Uterus (tissue), 4 donors: ENCODE results near the gene TOX2. TPM values are rescaled to one million over a fixed set of nuclear protein-coding genes. Genes with fewer than 3 reads are reported as not detected.

Experiments used
- DNase-seq, 2 donors: peaks; one replicate each; pipeline ENCODE4 v3.0.0-alpha.2; 2019 to 2020
- H3K27ac ChIP-seq, 2 donors: fragments of 200-600 bp; sonication (generic); 1 replicate in 1 of 2; 2 replicates in 1 of 2; pipeline ENCODE4 v1.5.1; 2016 to 2018
- H3K27me3 ChIP-seq, 2 donors: fragments of 200-600 bp; sonication (generic); one replicate each; pipeline ENCODE4 v1.5.1; 2018 to 2019; ENCODE audit warnings: control low read depth in 1 of 2
- H3K36me3 ChIP-seq, 2 donors: fragments of 200-600 bp; sonication (generic); one replicate each; pipeline ENCODE4 v1.5.1; 2019; ENCODE audit warnings: control low read depth in 1 of 2
- H3K4me1 ChIP-seq, 2 donors: fragments of 200-600 bp; sonication (generic); one replicate each; pipeline ENCODE4 v1.5.1; 2018 to 2019; ENCODE audit warnings: control low read depth in 1 of 2
- H3K4me3 ChIP-seq, 2 donors: fragments of 200-600 bp; sonication (generic); 1 replicate in 1 of 2; 2 replicates in 1 of 2; pipeline ENCODE4 v1.5.1; 2018 to 2019; ENCODE audit warnings: mild to moderate bottlenecking in 1 of 2
- H3K9me3 ChIP-seq, 2 donors: fragments of 200-600 bp; sonication (generic); one replicate each; pipeline ENCODE4 v1.5.1; 2019; ENCODE audit warnings: control low read depth in 1 of 2
- POLR2A ChIP-seq, 2 donors: fragments of 450-650 bp; IDR thresholded peaks; one replicate each; pipeline ENCODE4 v1.6.1; 2016; ENCODE audit warnings: antibody characterized with exemption in 2 of 2, mild to moderate bottlenecking in 1 of 2, moderate library complexity in 1 of 2
- intact Hi-C: fragments of 100-400 bp; cut with DNase I; formaldehyde crosslinking; loops from one replicate; pipeline ENCODE4 v1.15.1; 2023; ENCODE audit warnings: low total_unique reads
- total RNA-seq, 4 donors: library from RNA; depleted of rRNA in 3 of 4; stranded (reverse); fragments of >200 nt in 3 of 4; gene quantifications; one replicate each; pipeline versions ENCODE4 v1.1.0 to v1.2.4, GENCODE V29; 2014 to 2023
- TF ChIP-seq, protein P1 (sequence below), 4 experiments: fragments of 200-600 bp in 2 of 4; fragments of 450-650 bp in 2 of 4; sonication (generic) in 2 of 4; IDR thresholded peaks; one replicate each; pipeline ENCODE4 v1.5.1; 2016 to 2019; ENCODE audit warnings: antibody characterized with exemption in 4 of 4, mild to moderate bottlenecking in 2 of 4, moderate library complexity in 1 of 4
- donor health status: DM: yes; HTN: yes; CAD: no.

Gene TOX2
- total RNA-seq, 4 donors from 2014 or later, result 0.26 to 4.8 (median 0.28) TPM; not detected in 1

DNA sequence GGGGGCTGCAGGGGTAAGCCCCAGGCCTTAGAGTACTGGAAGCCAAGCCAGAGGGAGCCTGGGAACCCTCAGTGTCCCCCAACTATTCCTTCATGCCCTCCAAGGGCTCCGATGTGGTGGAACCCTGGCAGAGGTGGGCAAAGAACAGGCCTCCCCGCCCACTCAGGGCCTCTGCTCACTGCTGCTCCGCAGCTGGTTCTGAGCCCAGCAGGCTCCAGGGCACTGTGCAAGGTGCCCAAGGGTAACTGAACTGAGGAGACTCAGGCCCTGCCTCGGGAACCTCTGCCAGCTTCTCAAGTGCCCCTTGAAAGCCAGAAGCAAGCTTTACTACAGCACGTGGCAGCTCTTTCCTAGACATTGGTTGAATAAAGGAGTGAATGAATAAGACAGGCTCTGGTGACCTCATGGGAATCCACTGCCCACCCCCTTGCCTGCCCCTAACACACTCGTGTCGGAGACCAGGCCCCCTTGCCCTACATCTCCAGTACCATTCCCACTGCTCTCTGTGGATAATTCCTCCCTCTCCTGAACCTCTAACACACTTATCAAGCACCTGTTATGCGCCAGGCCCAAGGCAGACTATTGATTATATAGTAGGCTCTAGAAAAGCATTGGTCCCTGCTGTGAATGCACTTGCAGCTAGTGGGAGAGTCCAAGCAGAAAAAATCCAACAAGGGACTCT is 55.0 kb downstream of the TOX2 start:
- no peaks in the 10 kb centered on the region for H3K4me1 ChIP-seq
- no peaks in the 10 kb centered on the region for H3K9me3 ChIP-seq
- H3K36me3 ChIP-seq, result no peaks in the 10 kb centered on the region
- no peak overlapping the region for H3K27ac ChIP-seq
- TF ChIP-seq, protein P1, sequence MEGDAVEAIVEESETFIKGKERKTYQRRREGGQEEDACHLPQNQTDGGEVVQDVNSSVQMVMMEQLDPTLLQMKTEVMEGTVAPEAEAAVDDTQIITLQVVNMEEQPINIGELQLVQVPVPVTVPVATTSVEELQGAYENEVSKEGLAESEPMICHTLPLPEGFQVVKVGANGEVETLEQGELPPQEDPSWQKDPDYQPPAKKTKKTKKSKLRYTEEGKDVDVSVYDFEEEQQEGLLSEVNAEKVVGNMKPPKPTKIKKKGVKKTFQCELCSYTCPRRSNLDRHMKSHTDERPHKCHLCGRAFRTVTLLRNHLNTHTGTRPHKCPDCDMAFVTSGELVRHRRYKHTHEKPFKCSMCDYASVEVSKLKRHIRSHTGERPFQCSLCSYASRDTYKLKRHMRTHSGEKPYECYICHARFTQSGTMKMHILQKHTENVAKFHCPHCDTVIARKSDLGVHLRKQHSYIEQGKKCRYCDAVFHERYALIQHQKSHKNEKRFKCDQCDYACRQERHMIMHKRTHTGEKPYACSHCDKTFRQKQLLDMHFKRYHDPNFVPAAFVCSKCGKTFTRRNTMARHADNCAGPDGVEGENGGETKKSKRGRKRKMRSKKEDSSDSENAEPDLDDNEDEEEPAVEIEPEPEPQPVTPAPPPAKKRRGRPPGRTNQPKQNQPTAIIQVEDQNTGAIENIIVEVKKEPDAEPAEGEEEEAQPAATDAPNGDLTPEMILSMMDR (IDR thresholded peaks at IDR 0.05), result no peak
- no peak for TF ChIP-seq POLR2A (IDR thresholded peaks at IDR 0.05)
- H3K27me3 ChIP-seq, result no peaks in the 10 kb centered on the region
- H3K4me3 ChIP-seq, result no peak overlapping the region
- no peak for DNase-seq
- intact Hi-C loops, result no loop called here

DNA sequence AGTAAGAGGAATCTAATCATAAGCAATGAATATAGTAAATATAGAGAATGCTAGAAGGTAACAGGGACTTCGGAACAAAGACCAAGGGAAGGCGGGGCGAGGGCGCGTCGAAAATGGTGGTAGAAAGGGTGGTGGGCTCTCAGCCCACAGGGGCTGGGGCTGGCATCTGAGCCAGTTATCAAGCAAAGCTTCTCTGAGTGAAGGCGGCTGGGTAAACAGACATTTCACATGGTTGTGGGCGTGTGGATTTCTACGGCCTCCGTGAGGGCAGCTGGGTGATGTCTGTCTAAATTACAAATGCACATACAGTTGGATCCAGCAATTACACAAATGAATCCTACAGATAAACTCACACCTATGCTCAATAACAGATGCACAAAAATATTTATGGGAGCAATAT is 56.6 kb downstream of the TOX2 start:
- Histone ChIP-seq H3K4me1 (no peaks in the 10 kb centered on the region), H3K27ac (no peak overlapping the region), H3K4me3 (no peak overlapping the region), H3K27me3 (no peaks in the 10 kb centered on the region), H3K36me3 (no peaks in the 10 kb centered on the region), H3K9me3 (no peaks in the 10 kb centered on the region)
- DNase-seq, result no peak
- TF ChIP-seq POLR2A (IDR thresholded peaks at IDR 0.05), result no peak
- TF ChIP-seq, protein P1 (IDR thresholded peaks at IDR 0.05), result no peak
- intact Hi-C loops, result no loop called here

DNA sequence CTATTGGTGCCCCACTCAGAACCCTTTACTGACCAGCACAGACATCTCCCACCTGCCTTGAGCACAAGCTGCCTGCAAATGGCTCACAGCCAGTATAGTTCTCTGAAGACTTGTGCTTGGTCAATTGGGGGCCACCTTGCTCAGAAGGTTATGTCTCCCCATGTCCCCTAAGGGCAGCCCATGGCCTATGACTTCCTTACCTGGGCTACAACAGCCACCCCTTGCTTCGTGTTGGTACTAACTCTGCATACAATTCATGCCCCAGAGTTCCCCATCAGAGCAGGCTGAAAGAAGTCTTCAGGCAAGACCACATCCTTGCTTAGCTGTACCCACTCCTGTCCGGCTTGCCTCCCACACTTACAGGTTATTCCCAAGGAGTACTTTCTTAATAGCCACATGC is 57.4 kb downstream of the TOX2 start:
- no peaks in the 10 kb centered on the region for H3K9me3 ChIP-seq
- TF ChIP-seq POLR2A (IDR thresholded peaks at IDR 0.05), result no peak
- TF ChIP-seq, protein P1 (IDR thresholded peaks at IDR 0.05), result no peak
- DNase-seq, result no peak
- no peaks in the 10 kb centered on the region for H3K36me3 ChIP-seq
- intact Hi-C loops, result no loop called here
- no peak overlapping the region for H3K4me3 ChIP-seq
- no peaks in the 10 kb centered on the region for H3K27me3 ChIP-seq
- H3K4me1 ChIP-seq, result no peaks in the 10 kb centered on the region
- no peak overlapping the region for H3K27ac ChIP-seq

DNA sequence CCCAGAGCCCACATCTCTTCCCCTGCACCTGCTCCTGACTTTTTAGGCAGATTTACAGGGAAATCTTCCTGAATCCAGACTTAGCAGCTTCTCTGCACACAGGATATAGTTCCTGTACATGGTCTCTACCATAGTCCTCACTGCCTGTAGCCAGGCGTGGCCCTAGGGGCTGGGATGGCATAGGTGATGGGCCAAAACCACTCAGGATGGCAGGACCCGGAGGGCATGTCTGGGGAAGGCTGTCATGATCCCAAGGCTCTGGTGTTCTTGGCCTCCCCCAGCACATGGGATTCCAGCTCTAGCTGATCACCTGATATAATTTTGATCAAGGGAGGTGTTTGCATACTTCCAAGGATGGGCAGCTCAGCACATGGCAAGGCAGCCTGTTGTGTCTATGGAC is 58.0 kb downstream of the TOX2 start:
- H3K27ac ChIP-seq, result no peak overlapping the region
- no peak for DNase-seq
- intact Hi-C loops, result no loop called here
- no peak for TF ChIP-seq POLR2A (IDR thresholded peaks at IDR 0.05)
- TF ChIP-seq, protein P1 (IDR thresholded peaks at IDR 0.05), result no peak
- no peaks in the 10 kb centered on the region for H3K27me3 ChIP-seq
- H3K36me3 ChIP-seq, result no peaks in the 10 kb centered on the region
- no peaks in the 10 kb centered on the region for H3K4me1 ChIP-seq
- no peak overlapping the region for H3K4me3 ChIP-seq
- H3K9me3 ChIP-seq, result no peaks in the 10 kb centered on the region

DNA sequence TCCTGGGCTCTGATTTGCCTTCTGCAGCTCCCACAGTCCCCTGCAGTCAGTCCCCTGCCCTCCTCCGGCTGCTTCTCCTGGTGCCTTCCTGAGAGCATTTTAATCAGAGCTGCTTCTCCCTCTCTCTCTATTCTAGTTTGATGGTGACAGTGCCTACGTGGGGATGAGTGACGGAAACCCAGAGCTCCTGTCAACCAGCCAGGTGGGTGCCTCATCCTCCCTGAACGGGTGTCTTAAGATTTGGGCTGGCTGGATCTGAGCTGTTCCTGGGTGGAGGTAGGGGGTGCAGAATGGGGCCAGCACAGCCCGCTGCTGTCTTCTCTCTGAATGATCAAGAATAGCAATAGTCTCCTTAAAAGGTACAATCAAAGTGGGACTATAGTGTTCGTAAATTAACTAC is 58.6 kb downstream of the TOX2 start:
- Histone ChIP-seq H3K4me3 (no peak overlapping the region), H3K36me3 (no peaks in the 10 kb centered on the region), H3K27ac (no peak overlapping the region), H3K9me3 (no peaks in the 10 kb centered on the region), H3K27me3 (no peaks in the 10 kb centered on the region), H3K4me1 (no peaks in the 10 kb centered on the region)
- TF ChIP-seq POLR2A (IDR thresholded peaks at IDR 0.05), result no peak
- TF ChIP-seq, protein P1 (IDR thresholded peaks at IDR 0.05), result no peak
- no peak for DNase-seq
- intact Hi-C loops, result no loop called here
